K562 treated with DMSO at 1 percent for 24 hours (cell line): ENCODE measurements around the gene EHBP1L1. TPM values are rescaled to one million over a fixed set of nuclear protein-coding genes. Genes with fewer than 3 reads are reported as not detected.

ENCODE experiments used
- total RNA-seq: library from RNA; unstranded; fragments of 300-600 nt; gene quantifications from 2 replicates; pipeline ENCODE4 v1.2.3, GENCODE V29; 2022; ENCODE audit warnings: low read depth; ENCODE audit not compliant: insufficient read depth

EHBP1L1 gene
- 83.0 and 84.8 TPM in 2 replicates for total RNA-seq

DNA sequence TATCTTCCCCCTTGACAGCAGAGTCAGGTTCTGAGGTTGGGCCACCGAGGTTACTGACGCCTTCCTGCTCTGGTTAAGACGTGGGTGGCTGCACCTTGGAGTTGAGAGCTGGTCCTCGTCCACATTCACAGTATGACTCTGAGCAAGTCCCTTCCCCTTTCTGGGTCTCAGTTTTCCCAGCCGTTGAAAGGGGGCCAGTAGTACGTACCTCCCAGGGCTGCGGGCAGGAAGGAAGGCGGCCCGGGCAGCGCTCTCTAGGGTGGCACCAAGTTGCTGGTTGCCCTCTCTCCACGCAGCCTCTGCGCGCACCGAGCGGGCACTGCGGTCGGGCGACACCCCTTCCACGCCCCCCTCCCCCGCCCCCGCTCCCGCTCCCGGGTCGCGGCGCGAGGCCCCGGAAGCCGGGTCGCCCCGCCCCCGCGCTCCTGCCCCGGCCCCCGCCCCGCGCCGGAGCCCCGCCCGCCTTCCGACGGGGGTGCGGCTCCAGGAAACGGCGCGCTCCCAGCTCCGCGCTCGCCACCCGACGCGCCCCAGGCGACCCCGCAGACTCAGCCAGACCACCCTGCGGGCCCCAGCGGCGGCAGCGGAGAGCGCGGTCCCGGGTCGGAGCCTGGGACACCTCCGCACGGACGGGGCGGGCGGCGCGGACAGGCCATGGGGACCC lies at the start of gene EHBP1L1:
Gene EHBP1L1 (plus strand): TSS at position 486 of the 664 bp plus-strand sequence. CDS start 250 bp downstream, outside the sequence.

GRCh38 chr11:65558002-65558929 lies 17.6 kb upstream of the EHBP1L1 start, which contains the start of gene LTBP3:
TSS of gene LTBP3 (minus strand) at chr11:65558359. CDS start at chr11:65557959, 400 bp downstream.

GRCh38 chr11:65569973-65570918 lies 5.6 kb upstream of the EHBP1L1 start, which contains the start of gene ZNRD2:
TSS of gene ZNRD2 (plus strand) at chr11:65570477. CDS start at chr11:65570492, 15 bp downstream.

GRCh38 chr11:65572356-65573051 lies 3.3 kb upstream of the EHBP1L1 start, which contains the start of gene FAM89B:
TSS of gene FAM89B (plus strand) at chr11:65572538. CDS start at chr11:65572670, 132 bp downstream.

DNA sequence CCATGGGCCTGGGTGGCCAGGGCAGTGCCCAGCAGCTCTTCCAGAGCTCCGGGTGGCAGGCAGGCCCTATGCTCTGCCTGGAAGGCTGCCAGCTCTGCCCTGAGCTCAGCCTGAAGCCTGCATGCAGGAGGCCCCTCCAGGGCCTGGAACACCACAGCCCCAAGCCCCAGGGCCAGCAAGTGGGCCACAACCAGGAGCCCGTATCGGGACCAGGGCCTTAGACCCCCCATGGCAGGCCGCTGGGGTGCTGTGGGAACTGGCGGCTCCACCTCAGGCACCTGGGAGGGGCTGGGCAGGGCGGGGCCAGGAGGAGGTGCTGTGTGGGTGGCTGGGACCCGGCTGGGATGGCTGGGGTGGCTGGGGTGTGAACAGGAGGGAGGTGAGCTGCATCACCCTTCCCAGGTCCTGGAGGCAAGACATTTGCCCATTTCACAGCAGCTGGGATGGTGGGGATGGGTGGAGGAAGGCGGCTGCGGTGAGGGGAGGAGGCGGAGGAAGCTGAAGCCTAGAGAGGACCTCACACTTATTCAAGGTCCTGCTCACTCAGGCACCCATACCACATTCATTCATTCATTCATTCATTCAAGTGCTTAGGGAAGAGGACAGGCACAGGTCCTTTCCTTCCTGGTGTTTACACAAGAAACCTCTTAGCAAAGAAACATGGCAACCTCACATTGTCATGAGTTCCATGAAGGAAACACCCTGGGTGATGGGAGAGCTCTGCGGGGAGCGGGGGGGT lies 19.9 kb downstream of the EHBP1L1 start, which contains the start of gene KCNK7:
Gene KCNK7 (minus strand): TSS at position 258 of the 739 bp plus-strand sequence. CDS start 28 bp downstream, at position 230.

DNA sequence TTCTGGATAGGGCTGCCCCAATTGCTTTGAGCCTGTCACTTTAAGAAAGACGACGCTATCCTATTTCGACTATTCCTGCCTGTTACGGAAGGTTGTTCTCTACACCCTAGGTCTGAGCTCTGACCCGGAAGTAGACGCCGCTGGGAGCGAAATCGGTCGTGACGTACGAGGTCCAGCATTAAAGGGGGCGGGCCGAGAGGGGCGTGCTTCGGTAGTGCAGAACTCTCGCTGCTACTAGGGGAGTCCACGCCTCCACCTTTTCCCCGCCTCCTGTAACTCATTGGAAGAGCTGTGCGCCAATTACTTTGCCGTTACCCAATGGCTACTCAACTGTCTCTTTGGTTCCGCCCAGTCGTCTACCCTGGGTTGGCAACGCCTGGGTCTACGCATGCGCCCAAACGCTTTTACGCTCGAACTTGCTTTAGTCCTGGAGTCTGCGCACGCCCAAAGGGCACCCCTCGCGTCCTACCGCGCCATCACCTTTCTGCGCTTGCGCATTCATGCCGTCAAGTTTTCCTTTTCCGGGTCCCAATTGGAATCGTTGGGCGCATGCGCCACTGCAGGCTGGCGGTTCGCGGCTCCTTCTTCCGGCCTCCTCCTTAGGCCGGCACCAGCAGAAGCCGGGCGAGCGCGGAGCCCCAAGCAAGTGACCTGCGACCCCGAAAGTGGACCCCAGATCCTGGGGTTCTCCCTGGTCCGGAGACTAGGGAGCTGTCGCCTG lies 39.5 kb downstream of the EHBP1L1 start, which contains the start of gene PCNX3:
Gene PCNX3 (plus strand): TSS at position 548 of the 721 bp plus-strand sequence. CDS start 536 bp downstream, outside the sequence.

DNA sequence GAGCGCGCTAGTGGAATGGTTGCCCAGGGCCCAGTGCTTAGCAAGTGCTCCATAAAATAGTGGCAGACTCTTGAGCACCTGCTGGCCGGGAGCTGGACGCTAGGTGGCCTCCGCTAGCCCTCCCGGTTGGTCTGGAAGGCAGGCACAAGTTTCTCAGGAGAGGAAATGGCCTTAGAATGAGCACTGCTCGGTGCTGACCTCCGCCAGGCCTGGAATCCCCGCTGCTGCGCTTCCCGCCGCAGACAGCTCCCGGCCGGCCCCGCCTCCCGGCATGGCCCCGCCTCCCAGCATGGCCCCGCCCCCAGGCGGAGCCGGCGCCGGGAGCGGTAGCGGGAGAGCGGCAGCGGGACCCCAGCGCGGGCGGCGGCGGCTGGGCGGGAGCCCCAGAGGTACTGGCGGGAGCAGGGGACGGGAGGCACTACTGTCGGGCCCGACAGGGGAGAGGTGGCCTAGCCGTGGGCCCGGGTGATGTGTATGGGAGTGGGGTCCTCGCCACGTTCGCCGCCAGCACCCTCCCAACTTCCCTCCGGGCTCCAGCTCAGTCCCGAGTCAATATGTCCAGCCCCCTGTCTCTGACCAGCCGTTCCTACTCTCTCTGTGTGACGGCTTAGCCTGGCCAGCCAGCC lies 62.1 kb downstream of the EHBP1L1 start, which contains the start of gene SIPA1:
Gene SIPA1 (plus strand): TSS at position 308 of the 626 bp plus-strand sequence. CDS start 2,821 bp downstream, outside the sequence.

Other genes with a start within 250 kb of the EHBP1L1 start
- gene DPF2, start 242.2 kb upstream of the EHBP1L1 start, total RNA-seq = 67.3 and 67.9 TPM in 2 replicates
- 6.7 and 8.9 TPM in 2 replicates for gene TIGD3, start 221.3 kb upstream of the EHBP1L1 start, total RNA-seq
- 2.3 and 3.4 TPM in 2 replicates for gene SLC25A45, start 193.4 kb upstream of the EHBP1L1 start, total RNA-seq
- gene FRMD8, start 189.4 kb upstream of the EHBP1L1 start, total RNA-seq = 63.0 and 66.6 TPM in 2 replicates
- 25.4 and 31.8 TPM in 2 replicates for gene NEAT1, start 153.3 kb upstream of the EHBP1L1 start, total RNA-seq
- 92.6 and 97.2 TPM in 2 replicates for gene MALAT1, start 77.0 kb upstream of the EHBP1L1 start, total RNA-seq
- gene SCYL1, start 51.0 kb upstream of the EHBP1L1 start, total RNA-seq = 135 and 143 TPM in 2 replicates
- gene LTBP3, start 17.7 kb upstream of the EHBP1L1 start, total RNA-seq = 42.3 and 45.8 TPM in 2 replicates
- gene ZNRD2, start 5.6 kb upstream of the EHBP1L1 start, total RNA-seq = 65.6 and 76.3 TPM in 2 replicates
- gene FAM89B, start 3.5 kb upstream of the EHBP1L1 start, total RNA-seq = 140 and 142 TPM in 2 replicates
- gene KCNK7, start 19.7 kb downstream of the EHBP1L1 start, total RNA-seq = 4.0 and 4.8 TPM in 2 replicates
- gene MAP3K11, start 38.2 kb downstream of the EHBP1L1 start, total RNA-seq = 93.2 and 97.7 TPM in 2 replicates
- 52.3 and 54.3 TPM in 2 replicates for gene PCNX3, start 39.7 kb downstream of the EHBP1L1 start, total RNA-seq
- gene SIPA1, start 62.0 kb downstream of the EHBP1L1 start, total RNA-seq = 99.8 and 104 TPM in 2 replicates
- 76.3 and 79.5 TPM in 2 replicates for gene RELA, start 86.9 kb downstream of the EHBP1L1 start, total RNA-seq
- gene KAT5, start 136.2 kb downstream of the EHBP1L1 start, total RNA-seq = 50.5 and 58.6 TPM in 2 replicates
- 50.7 and 64.2 TPM in 2 replicates for gene RNASEH2C, start 144.7 kb downstream of the EHBP1L1 start, total RNA-seq
- gene AP5B1, start 204.9 kb downstream of the EHBP1L1 start, total RNA-seq = 43.7 and 44.6 TPM in 2 replicates
- gene OVOL1, start 211.0 kb downstream of the EHBP1L1 start, total RNA-seq = not detected in 2 replicates